ENCODE data around the gene P2RX5.
"Not testable (repeated sequence)": the region's sequence is repeated elsewhere in the genome, so short reads cannot be mapped to it uniquely, and the experiment has no call there.

Gene P2RX5, protein sequence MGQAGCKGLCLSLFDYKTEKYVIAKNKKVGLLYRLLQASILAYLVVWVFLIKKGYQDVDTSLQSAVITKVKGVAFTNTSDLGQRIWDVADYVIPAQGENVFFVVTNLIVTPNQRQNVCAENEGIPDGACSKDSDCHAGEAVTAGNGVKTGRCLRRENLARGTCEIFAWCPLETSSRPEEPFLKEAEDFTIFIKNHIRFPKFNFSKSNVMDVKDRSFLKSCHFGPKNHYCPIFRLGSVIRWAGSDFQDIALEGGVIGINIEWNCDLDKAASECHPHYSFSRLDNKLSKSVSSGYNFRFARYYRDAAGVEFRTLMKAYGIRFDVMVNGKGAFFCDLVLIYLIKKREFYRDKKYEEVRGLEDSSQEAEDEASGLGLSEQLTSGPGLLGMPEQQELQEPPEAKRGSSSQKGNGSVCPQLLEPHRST

DNA sequence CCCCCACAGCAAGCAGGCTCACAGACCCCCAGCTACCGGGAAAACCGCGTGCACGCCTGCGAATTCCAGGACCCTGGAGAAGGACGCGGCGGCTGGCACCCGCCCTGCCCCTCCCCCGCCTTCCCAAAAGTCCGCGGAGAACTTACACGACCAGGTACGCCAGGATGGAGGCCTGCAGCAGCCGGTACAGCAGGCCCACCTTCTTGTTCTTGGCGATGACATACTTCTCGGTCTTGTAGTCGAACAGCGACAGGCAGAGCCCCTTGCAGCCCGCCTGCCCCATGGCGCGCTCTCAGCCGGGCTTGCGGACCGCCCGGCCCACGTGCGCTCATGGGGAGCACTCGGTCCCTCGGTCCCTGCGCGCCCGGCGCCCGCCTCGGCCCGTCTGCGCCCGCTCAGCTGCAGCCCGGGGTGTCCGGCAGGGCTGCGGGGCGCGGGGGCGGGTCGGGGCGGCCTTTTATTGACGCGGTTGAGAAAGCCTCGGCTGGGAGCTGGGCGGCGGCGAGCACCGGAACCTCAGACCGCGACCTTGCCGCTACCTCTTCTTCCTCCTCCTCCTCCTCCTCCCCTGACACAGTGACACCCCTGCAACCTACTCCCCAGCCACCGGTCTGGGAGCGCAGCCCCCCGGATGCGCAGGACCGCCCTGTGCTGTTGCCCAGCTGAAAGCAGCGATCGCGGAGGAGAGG is at the start of gene P2RX5:
Gene P2RX5 (minus strand): TSS at position 433 of the 689 bp plus-strand sequence. CDS start 150 bp downstream, at position 283.
- peak; percentile 50 for DNase-seq

DNA sequence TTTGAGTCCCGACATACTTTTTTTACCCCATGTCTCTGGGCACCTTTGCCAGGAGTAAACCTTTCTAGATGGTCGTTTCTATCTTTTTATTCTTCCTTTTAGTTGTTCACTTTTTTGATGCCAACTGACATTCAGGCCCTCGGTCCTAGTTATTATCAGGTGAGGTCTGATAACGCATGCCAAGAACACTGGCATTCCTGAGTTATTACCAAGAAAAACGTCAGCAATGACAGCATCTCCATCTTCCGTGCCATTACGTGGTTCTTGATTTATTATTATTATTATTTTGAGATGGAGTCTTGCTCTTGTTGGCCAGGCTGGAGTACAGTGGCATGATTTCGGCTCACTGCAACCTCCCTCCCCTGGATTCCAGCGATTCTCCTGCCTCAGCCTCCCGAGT is 49.1 kb upstream of the P2RX5 start:
- no peak for DNase-seq

DNA sequence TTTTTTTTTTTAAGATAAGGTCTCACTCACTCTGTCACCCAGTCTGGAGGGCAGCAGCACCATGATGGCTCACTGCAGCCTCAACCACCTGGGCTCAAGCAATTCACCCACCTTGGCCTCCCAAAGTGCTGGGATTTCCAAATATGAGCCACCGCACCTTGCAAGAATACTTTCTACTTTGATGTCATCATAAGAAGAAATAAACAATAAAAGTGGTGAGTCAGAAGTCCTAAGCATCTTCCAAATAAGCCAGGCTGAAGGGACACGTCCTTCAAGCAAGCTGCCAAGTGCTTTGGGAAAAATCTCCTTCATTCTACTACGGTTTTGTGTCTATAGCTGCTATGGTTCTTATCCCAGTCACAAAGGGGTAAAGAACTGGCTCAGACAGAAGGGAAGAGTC is 48.1 kb upstream of the P2RX5 start:
- DNase-seq: no peak

DNA sequence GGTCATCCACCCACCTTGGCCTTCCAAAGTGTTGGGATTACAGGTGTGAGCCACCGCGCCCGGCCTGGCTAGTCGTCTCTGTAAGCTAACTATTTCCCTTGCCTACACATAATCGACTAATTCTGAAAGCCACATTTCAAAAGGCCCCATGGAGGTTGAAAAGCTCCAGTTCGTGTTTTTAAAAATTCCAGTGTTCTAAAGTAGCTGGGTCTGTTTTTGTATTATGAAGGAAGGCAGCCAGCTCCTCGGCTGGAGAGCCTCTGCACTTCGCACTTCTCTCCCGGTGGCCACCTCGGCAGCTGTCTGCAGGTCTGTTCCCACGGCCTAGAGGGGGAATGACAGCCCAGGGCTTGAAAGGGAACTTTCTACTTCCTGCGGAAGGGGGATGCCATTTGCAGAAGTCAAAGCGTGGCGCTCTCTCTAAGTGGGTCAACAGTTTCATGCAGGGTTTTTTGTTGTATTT is 44.7 kb upstream of the P2RX5 start:
- DNase-seq: no peak

DNA sequence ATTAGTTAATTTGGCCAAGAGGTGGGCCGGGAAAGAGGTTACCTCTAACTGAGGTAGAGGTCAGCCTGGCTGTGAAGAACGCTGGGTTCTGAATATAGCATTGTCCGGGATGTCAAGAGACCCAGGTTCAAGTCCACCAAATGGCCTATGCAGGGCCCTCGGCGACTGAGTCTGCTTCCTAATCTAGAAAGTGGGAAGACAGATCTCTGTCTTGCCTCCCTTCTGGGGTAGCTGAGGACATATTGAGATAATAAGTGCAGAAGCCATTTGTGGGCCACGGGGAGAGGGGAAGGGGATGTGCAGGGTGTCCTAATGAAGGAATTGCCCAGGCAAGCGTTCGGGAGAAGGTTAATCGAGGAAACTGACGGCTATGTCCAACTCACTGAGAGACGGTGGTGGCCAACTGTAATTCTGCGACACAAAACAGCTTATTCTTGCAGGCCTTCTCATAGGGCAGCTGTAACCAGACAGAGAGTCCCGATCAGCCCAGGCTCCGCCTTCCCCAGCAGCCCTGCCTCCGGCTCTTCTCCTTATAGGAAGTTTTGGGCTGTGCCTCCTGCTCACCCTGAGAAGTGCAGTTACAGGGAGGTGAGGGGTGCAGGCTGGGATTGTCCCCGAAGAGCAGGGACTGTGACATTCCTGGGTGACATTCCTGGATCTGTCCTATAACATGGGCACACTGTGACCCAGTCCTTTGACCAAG is 43.6 kb upstream of the P2RX5 start:
- no peak for DNase-seq

DNA sequence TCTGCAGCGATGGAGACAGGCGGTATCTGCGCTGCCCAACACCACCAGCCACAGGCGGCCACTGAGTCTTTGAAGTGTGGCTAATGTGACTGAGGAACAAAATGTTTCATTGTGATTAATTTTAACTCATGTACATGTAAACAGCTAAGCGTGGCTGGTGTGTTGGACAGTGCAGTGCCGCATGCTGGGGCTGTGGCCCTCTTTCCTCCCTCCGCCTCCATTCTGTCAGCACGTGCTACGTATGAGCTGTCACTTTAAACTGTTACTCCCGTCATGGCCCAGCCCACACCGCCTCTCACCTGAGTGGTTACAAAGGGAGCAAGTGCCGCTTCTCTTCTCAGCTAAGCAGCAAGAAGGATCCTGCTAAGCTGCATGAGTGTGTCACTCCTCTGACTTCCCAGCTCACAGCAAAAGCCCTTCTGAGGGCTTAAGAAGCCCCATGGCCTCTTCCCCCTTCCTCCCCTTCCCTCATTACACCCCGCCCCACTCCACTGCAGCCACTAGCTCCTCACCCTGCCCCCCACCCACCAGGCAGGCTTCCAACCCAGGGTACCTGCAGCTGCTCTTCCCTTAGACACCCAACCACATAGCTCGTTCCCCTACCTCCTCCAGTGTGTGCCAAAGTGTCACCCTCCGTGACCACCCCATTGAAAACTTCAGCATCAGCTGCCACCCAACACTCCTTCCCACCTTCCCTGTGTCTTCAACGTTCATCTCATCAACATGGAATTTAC is 42.8 kb upstream of the P2RX5 start:
- peak; percentile 59 for DNase-seq

DNA sequence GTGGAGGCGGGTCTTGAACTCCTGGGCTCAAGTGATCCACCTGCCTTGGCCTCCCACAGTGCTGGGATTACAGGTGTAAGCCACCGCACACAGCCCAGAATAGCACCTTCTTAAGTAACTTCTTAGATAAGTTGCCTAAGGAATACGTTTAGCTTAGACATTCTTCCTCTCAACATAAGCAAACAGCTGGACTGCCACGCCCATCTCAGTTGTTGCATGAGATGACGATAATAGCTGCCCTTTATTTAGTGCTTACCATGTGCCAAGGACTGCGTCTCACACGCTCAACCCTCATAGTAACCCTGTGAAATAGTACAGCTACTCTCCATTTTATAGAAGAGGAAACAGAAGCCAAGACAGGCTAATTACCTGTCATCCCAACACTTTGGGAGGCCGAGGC is 39.6 kb upstream of the P2RX5 start:
- no peak for DNase-seq

DNA sequence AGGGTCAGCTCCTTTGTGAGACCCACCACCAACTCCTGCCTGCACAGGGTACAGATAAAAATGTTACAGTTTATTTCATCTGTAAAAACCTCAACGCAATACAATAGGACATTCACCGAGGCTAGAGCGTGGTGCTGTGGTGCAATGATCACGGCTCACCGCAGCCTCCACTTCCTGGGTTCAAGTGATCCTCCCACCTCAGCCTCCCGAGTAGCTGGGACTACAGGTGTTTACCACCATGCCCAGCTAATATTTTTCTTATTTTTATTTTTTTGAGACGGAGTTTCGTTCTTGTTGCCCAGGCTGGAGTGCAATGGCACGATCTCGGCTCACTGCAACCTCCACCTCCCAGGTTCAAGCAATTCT is 38.9 kb upstream of the P2RX5 start:
- DNase-seq: not testable (repeated sequence)

DNA sequence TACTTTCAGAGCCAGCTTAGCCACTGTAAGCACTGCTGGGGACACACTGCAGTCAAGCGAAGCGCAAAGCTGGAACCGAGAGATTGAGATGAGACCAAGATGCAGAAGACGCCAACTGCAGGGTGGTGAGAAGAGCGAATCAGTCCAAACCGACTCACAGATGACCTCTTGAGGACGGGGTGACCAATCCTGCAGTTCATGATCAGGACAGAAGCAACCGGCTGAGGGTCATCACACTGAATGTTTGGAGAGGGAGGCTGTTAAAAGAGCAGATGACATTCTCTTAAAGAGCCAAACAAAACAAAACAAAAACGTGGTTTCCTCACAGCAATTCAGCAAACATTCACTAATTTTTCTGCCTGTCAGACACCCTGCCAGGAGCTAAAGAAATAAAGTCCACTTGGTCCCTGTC is 36.3 kb upstream of the P2RX5 start:
- DNase-seq: peak; percentile 11

DNA sequence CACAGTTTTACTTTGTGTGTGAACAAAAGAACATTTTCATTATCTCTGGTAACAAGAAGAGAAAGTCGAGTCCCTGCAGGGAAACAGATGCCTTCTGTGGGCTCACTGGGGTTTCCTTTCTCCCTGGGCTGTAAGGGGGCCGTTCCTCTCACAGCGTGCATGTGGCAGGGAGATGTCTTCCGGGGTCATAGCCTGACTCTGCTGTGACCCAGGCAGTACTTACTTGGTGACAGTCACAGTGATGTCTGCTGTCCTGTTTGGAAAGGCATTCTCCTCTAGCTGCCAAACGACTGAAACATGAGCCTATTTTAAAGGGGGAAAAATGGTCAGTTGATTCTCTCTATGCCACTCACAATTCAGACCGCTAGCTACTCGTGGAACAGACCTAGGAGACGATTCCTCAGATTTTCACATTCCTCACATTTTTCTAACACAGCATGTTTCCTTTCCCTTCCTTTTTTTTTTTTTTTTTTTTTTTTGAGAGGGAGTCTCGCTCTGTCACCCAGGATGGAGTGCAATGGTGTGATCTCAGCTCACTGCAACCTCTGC is 35.0 kb upstream of the P2RX5 start:
- DNase-seq: no peak

DNA sequence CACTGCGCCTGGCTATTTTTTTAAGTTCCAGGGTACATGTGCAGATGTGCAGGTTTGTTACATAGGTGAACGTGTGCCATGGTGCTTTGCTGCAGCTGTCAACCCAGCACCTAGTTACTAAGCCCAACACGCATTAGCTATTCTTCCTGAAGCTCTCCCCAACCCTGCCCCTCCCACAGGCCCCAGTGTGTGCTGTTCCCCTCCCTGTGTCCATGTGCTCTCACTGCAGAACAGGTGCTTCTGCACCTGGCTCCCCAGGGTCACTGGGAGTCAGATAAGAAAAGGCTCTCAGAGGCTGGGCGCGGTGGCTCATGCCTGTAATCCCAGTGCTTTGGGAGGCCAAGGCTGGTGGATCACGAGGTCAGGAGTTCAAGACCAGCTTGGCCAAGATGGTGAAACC is 33.9 kb upstream of the P2RX5 start:
- DNase-seq: peak; percentile 79

DNA sequence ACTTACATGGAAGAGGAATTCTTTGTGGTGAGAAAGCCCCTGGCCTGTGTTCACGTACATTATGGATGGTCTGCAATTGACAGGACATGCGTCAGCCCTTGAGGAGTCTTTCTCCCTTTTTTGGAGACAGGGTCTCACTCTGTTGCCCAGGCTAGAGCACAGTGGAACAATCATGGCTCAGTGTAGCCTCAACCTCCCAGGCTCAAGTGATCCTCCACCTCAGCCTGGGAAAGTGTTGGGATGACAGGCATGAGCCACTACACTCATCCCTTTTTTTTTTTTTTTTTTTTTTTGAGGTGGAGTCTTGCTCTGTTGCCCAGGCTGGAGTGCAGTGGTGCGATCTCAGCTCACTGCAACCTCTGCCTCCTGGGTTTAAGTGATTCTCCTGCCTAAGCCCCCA is 32.1 kb upstream of the P2RX5 start:
- not testable (repeated sequence) for DNase-seq

DNA sequence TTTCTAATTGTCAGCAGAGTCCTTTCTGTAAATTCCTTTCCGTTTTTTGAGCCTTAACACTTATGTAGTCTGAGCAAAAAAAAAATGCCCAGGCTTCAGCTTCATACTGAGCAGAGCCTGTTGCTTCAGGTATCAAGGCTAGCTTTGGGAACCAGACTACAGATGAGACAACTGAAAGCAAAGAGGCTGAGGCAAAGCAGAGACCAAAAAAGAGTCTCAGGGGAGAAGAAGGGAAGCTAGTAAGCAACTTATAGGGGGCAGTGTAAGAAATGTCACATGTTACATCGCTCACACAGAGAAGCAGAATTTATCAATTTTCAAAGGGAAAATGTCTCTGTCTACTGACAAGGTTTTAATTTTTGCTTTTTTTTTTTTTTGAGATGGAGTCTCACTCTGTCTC is 31.1 kb upstream of the P2RX5 start:
- no peak for DNase-seq

DNA sequence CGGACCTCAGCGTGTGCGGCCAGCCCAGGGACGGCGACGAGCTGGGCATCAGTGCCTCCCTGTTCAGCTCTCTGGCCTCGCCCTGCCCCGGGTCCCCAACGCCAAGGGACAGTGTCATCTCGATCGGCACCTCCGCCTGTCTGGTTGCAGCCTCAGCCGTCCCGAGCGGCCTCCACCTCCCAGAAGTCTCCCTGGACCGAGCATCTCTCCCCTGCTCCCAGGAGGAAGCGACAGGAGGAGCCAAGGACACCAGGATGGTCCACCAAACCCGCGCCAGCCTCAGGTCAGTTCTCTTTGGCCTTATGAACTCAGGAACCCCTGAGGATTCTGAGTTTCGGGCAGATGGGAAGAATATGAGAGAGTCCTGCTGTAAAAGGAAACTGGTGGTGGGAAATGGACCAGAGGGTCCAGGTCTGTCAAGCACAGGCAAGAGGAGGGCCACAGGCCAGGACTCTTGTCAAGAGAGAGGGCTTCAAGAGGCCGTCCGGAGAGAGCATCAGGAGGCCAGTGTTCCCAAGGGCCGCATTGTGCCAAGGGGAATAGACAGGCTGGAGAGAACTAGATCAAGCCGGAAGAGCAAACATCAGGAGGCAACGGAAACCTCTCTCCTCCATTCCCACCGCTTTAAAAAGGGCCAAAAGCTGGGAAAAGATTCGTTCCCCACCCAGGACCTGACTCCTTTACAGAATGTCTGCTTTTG is 28.6 kb upstream of the P2RX5 start:
- DNase-seq: peak; percentile 30

DNA sequence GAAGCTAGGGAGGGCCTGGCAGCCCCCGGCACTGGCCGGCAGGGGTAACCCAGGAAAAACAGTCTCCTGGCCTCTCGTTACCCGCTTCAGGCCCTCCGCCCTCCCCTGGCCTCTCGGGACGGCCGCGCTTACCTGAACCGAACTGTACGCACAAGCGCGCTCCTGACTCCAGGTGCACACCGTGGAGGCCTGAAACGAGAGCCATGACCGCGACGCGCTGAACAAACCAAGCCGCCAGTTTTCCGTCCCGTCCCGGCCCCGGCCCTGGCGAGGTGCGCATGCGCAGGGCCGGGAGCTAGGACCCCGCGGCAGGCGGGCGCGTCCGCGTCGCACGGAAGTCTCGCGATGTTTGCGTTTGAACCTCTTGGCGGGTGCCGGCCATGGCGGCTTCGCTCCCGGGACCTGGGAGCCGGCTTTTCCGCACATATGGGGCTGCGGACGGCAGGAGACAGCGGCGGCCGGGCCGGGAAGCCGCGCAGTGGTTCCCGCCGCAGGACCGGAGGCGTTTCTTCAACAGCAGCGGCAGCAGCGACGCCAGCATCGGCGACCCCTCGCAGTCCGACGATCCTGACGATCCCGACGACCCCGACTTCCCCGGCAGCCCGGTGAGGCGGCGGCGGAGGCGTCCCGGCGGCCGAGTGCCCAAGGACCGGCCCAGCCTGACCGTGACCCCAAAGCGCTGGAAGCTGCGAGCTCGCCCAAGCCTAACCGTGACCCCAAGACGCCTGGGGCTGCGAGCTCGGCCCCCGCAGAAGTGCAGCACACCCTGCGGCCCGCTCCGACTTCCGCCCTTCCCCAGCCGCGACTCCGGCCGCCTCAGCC is 27.8 kb upstream of the P2RX5 start, which contains the start of gene HASPIN:
Gene HASPIN (plus strand): TSS at position 348 of the 822 bp plus-strand sequence. CDS start 33 bp downstream, at position 381.
- peak; percentile 89 for DNase-seq

DNA sequence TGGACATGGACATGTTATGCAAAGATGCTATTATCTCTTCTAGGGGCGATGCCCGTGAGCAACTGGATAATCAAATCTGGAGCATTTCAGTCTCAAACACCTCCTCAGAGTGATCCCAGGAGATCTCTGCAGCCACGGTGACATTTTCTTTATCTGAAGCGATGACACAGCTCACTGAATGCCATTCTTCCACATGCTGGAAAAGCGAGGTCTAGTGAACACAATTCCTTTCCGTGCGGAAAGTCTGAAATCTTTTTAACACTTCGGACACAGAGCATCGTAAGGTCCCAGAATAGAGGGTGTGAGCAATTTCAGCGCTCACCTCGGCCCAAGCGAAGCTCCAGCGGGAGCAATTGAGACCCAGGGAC is 27.2 kb upstream of the P2RX5 start:
- DNase-seq: no peak

DNA sequence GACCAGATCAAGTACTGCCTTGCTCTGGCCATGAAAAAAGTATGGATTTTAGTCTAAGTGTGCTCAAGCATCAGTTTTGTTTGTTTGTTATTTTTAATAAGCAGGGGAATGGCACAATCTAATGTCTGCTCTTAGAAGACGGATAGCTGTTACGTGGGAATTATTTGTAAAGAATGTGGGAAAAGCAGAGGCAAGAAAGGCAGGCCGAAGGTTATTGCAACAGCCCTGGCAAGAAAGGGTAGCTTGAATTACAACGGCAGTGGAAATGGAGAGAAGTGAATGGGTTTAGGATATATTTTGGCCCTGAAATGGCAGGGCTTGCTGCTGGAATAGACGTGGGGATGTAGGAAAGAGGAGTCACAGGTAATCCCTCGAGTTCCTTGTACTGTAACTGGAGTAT is 26.8 kb upstream of the P2RX5 start:
- no peak for DNase-seq

DNA sequence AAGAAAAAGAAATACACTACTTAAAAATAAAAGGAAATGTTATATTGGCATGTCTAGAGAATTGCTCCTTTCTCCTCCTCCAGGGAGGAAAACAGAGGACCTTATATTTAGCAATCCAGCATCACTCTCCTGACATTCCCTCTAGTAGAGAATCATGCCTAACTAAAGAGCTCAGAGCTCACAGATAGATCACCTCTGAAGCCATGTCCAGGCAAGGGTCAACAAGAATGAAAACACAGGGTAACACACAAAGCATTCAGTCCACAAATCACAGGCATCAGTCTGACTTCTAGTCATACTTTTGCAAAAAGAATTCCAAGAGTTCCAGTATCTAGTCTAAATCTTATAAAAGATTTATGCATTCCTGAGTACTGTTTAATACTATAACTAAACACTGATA is 23.3 kb upstream of the P2RX5 start:
- no peak for DNase-seq

DNA sequence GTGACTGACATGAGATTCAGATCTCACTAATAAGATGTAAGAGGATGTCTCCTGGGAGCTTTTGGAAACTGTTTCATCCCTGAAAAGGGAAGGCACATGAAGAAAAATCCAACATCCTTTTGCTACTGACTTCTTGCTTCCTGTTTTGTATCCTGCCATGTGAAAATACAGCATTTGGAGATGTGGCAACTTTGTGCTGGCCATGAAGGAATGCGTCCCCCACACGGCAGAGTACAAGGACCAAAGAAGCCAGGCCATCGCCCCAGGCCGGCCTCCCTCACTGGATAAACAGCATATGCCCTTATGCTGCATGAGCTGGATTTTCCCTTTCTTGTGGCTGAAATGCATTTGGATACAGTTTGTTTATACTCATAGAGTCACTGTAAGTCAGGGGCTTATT is 22.2 kb upstream of the P2RX5 start:
- DNase-seq: no peak

DNA sequence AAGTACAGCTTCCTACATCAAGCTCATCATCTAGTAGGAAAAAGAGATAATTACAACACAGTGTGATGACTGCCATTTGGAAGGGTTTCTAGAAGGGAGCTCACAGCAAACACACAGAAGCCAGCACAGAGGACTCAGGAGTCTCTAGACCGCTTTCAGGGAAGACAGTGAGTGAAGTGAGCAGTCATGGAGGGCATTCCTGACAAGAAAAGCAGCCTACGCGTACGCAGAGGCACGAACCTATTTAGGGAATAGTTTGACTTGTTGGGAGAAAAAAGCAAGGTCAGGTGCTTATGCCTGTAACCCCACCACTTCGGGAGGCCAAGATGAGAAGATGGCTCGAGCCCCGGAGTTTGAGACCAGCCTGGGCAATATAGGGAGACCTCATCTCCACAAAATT is 19.3 kb upstream of the P2RX5 start:
- DNase-seq: no peak

Data from NCI-H146 (cell line).